H1 (cell line): ENCODE data around the gene NHERF2. TPM values are rescaled to one million over a fixed set of nuclear protein-coding genes. Genes with fewer than 3 reads are reported as not detected.

ENCODE experiments used
- CTCF ChIA-PET: fragments of 300-600 bp; sonication (Branson Sonifier 250); formaldehyde crosslinking; loops from one replicate; lab custom pipeline; 2021; ENCODE audit not compliant: partially characterized antibody; lab: Charles Lee
- POLR2A ChIA-PET: fragments of 300-600 bp; sonication (Branson Sonifier 250); formaldehyde crosslinking; loops from one replicate; lab custom pipeline; 2021; ENCODE audit warnings: inconsistent platforms; ENCODE audit not compliant: partially characterized antibody; lab: Charles Lee
- DNase-seq, 2 experiments: peaks; one replicate each; pipeline versions ENCODE4 v3.0.0 to v3.0.0-alpha.2; 2010 to 2022; ENCODE audit warnings: low spot score in 2 of 2, low read depth in 1 of 2, mixed read lengths in 1 of 2
- FAIRE-seq: peaks from 2 replicates; lab custom pipeline; 2011; peaks lifted over from hg19 to GRCh38; lab: Jason Lieb, UNC
- H2AFZ ChIP-seq: 2 replicates; pipeline ENCODE4 v1.8.1; 2012; ENCODE audit warnings: low read length, inconsistent platforms
- H2AK5ac ChIP-seq: 2 replicates; pipeline ENCODE4 v1.6.1; 2013; ENCODE audit warnings: low read depth, low read length
- H2BK120ac ChIP-seq: replicated peaks from 2 replicates; pipeline ENCODE3; 2013; ENCODE audit warnings: low read depth, low read length, inconsistent platforms
- H2BK12ac ChIP-seq: 2 replicates; pipeline ENCODE4 v1.6.1; 2013; ENCODE audit warnings: low read depth, low read length
- H2BK15ac ChIP-seq: 2 replicates; pipeline ENCODE4 v1.6.1; 2013; ENCODE audit warnings: low read length
- H2BK20ac ChIP-seq: 2 replicates; pipeline ENCODE4 v1.6.1; 2013; ENCODE audit warnings: low read length
- H2BK5ac ChIP-seq: 2 replicates; pipeline ENCODE4 v1.6.1; 2013; ENCODE audit warnings: low read depth, low read length
- H3K14ac ChIP-seq: 2 replicates; pipeline ENCODE4 v1.6.1; 2013; ENCODE audit warnings: inconsistent platforms; ENCODE audit not compliant: insufficient read length
- H3K18ac ChIP-seq: 2 replicates; pipeline ENCODE4 v1.6.1; 2013; ENCODE audit warnings: low read length; ENCODE audit errors: extremely low read depth
- H3K23ac ChIP-seq: 2 replicates; pipeline ENCODE4 v1.6.1; 2013; ENCODE audit warnings: inconsistent platforms; ENCODE audit not compliant: insufficient read length
- H3K23me2 ChIP-seq: 2 replicates; pipeline ENCODE4 v1.6.1; 2013; ENCODE audit warnings: low read depth, low read length
- H3K27ac ChIP-seq: 2 replicates; pipeline ENCODE4 v1.6.1; 2011; ENCODE audit warnings: low read depth, low read length, inconsistent platforms
- H3K27me3 ChIP-seq, 4 experiments: replicated peaks in 1 of 4; 1 replicate in 1 of 4; 2 replicates in 3 of 4; pipeline versions ENCODE4 v1.6.1 to v1.8.1; 2011 to 2013; ENCODE audit warnings: low read length in 3 of 4, mild to moderate bottlenecking in 3 of 4, inconsistent platforms in 2 of 4, mixed read lengths in 2 of 4, moderate library complexity in 1 of 4; ENCODE audit not compliant: control insufficient read depth in 3 of 4, insufficient read depth in 3 of 4; ENCODE audit errors: extremely low read depth in 1 of 4
- H3K36me3 ChIP-seq, 4 experiments: 2 replicates each; pipeline versions ENCODE4 v1.6.1 to v1.8.1; 2011 to 2013; ENCODE audit warnings: mild to moderate bottlenecking in 4 of 4, low read length in 3 of 4, moderate library complexity in 2 of 4, control low read depth in 1 of 4, inconsistent platforms in 1 of 4; ENCODE audit not compliant: insufficient read depth in 4 of 4, control insufficient read depth in 2 of 4
- H3K4ac ChIP-seq: replicated peaks from 2 replicates; pipeline ENCODE3; 2013; ENCODE audit warnings: low read length, low read depth, mixed read lengths, inconsistent platforms; ENCODE audit not compliant: insufficient read length
- H3K4me1 ChIP-seq, 4 experiments: replicated peaks in 1 of 4; 1 replicate in 1 of 4; 2 replicates in 3 of 4; pipeline versions ENCODE4 v1.6.1 to v1.8.1; 2011 to 2013; ENCODE audit warnings: low read length in 3 of 4, inconsistent platforms in 2 of 4, mixed read lengths in 1 of 4; ENCODE audit not compliant: insufficient read depth in 4 of 4, control insufficient read depth in 3 of 4
- H3K4me2 ChIP-seq, 2 experiments: 2 replicates each; pipeline versions ENCODE4 v1.6.1 to v1.8.1; 2011 to 2013; ENCODE audit warnings: low read depth in 2 of 2, low read length in 2 of 2, control low read depth in 1 of 2, inconsistent platforms in 1 of 2, mild to moderate bottlenecking in 1 of 2; ENCODE audit not compliant: insufficient read depth in 1 of 2
- H3K4me3 ChIP-seq, 4 experiments: fragments of 200-600, 300-600 bp in 1 of 4; sonication (generic), shearing (Covaris generic), sonication (Bioruptor Twin) in 1 of 4; 2 replicates each; pipeline versions ENCODE4 v1.5.1 to v1.8.1; 2011 to 2016; ENCODE audit warnings: low read length in 4 of 4, low read depth in 3 of 4, control low read depth in 2 of 4, inconsistent platforms in 2 of 4, mild to moderate bottlenecking in 2 of 4, mixed read lengths in 1 of 4, moderate library complexity in 1 of 4; ENCODE audit not compliant: insufficient read depth in 2 of 4; ENCODE audit errors: extremely low read depth in 1 of 4
- H3K56ac ChIP-seq: replicated peaks from 2 replicates; pipeline ENCODE3; 2013; ENCODE audit warnings: low read depth, mild to moderate bottlenecking, mixed read lengths, low read length, inconsistent platforms; ENCODE audit not compliant: insufficient read length
- H3K79me1 ChIP-seq: 2 replicates; pipeline ENCODE4 v1.6.1; 2013; ENCODE audit warnings: low read depth, low read length, control low read depth
- H3K79me2 ChIP-seq, 2 experiments: 2 replicates each; pipeline versions ENCODE4 v1.6.1 to v1.8.1; 2012 to 2013; ENCODE audit warnings: low read length in 2 of 2, mild to moderate bottlenecking in 2 of 2, inconsistent platforms in 1 of 2; ENCODE audit not compliant: insufficient read depth in 2 of 2, control insufficient read depth in 1 of 2
- H3K9ac ChIP-seq, 4 experiments: replicated peaks in 1 of 4; 1 replicate in 1 of 4; 2 replicates in 3 of 4; pipeline versions ENCODE4 v1.6.1 to v1.8.1; 2011 to 2013; ENCODE audit warnings: low read depth in 3 of 4, low read length in 3 of 4, control low read depth in 2 of 4, mild to moderate bottlenecking in 2 of 4, moderate library complexity in 2 of 4, inconsistent platforms in 1 of 4; ENCODE audit errors: extremely low read depth in 1 of 4
- H3K9me3 ChIP-seq, 2 experiments: 2 replicates each; pipeline versions ENCODE4 v1.6.1 to v1.8.1; 2012 to 2013; ENCODE audit warnings: mild to moderate bottlenecking in 2 of 2, moderate library complexity in 2 of 2, control low read depth in 1 of 2, inconsistent platforms in 1 of 2, low read depth in 1 of 2, low read length in 1 of 2, mixed read lengths in 1 of 2; ENCODE audit not compliant: insufficient read depth in 2 of 2
- H4K20me1 ChIP-seq, 2 experiments: replicated peaks in 1 of 2; 2 replicates each; pipeline versions ENCODE3 to v1.8.1; 2011 to 2013; ENCODE audit warnings: inconsistent platforms in 2 of 2, low read length in 2 of 2, mild to moderate bottlenecking in 1 of 2; ENCODE audit not compliant: insufficient read depth in 2 of 2, control insufficient read depth in 1 of 2
- H4K5ac ChIP-seq: 2 replicates; pipeline ENCODE4 v1.6.1; 2013; ENCODE audit warnings: low read length, low read depth, mixed read lengths, inconsistent platforms; ENCODE audit not compliant: insufficient read length
- H4K8ac ChIP-seq: 2 replicates; pipeline ENCODE4 v1.8.0; 2013; ENCODE audit warnings: mild to moderate bottlenecking, moderate library complexity, low read length, inconsistent platforms; ENCODE audit not compliant: insufficient read depth; ENCODE audit errors: extremely low read depth
- H4K91ac ChIP-seq: replicated peaks from 2 replicates; pipeline ENCODE3; 2013; ENCODE audit warnings: low read length, mixed read lengths, inconsistent platforms; ENCODE audit not compliant: insufficient read length
- TAF7 ChIP-seq: optimal IDR thresholded peaks from 2 replicates; pipeline ENCODE3; 2011; ENCODE audit warnings: low read depth, mild to moderate bottlenecking, inconsistent platforms, low read length, moderate library complexity, borderline replicate concordance
- WGBS, 2 experiments: shearing (Covaris generic) in 1 of 2; methylation state at CpG; one replicate each; pipeline versions ENCODE4 v1.1.6 to v1.1.7; 2013 to 2015; ENCODE audit warnings: low lambda C conversion rate in 2 of 2, mixed read lengths in 2 of 2, inconsistent platforms in 1 of 2, low coverage in 1 of 2, missing lambda C conversion rate in 1 of 2; ENCODE audit not compliant: insufficient replicate concordance in 2 of 2, insufficient coverage in 1 of 2, insufficient read length in 1 of 2; ENCODE audit errors: extremely low coverage in 1 of 2, missing lambda C conversion rate in 1 of 2; 5-methylcytosine and 5-hydroxymethylcytosine counted together
- polyA plus RNA-seq, 7 experiments: library from polyadenylated mRNA; depleted of rRNA in 3 of 7; stranded (reverse) in 5 of 7; unstranded in 2 of 7; fragments of >200 nt in 5 of 7; fragments of 200-250 nt in 2 of 7; gene quantifications; 1 replicate in 5 of 7; 2 replicates in 1 of 7; 4 replicates in 1 of 7; pipeline versions ENCODE4 v1.2.1 to v1.2.3, GENCODE V29; 2011 to 2013; ENCODE audit warnings: missing spikeins in 2 of 7, mixed read lengths in 2 of 7
- total RNA-seq: library from RNA; stranded (reverse); fragmentation: NEBNext Ultra II Directional; extraction: Animal tissue kit (Norgen Biotek cat#: 25700); gene quantifications from 2 replicates; pipeline ENCODE4 v1.2.1, GENCODE V29; 2021
- TF ChIP-seq, protein P1 (sequence below): IDR thresholded peaks from 2 replicates; pipeline ENCODE4 v1.6.1; 2011; ENCODE audit warnings: low read depth, mild to moderate bottlenecking, low read length; ENCODE audit not compliant: insufficient read depth

The NHERF2 gene
- total and polyA plus RNA-seq, 2 of the 8 experiments (the other 6 are each of a cell fraction or from before 2014, with no cell fraction given) = 13.9 to 19.3 TPM

DNA sequence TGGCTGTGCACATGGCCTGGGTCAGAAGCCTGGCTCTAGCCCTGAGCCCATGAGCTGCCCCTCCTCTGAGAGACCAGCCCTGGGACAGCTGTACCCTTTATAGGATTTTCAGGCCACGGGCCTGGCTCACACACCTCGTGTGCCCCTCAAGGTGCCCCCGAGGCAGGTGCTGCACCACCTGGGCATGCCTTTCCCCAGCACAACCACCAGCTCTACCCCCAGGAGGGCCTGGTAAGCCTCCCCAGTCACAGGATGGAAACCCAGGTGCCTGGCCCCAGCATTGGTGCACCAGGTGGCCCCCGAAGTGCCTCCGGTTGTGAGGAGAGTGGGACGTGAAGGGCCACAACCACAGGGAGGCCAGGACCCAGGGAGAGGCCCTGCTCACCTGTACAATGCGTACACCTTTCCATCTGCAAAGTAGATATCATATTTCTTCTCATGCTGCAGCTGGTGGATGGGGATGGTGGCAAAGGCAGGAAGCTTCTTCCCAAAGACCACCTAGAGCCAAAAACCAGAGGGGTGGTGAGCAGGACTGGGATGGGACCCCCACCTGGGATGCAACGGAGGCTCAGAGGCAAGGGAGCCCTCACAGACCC is 23.4 kb upstream of the NHERF2 start:
- no peak overlapping the region; a peak in 1 of 4 replicates for H3K4me2 ChIP-seq
- H3K4me3 ChIP-seq = no peak overlapping the region
- DNase-seq (no peak), FAIRE-seq (no peak)
- 76% methylated on average over 8 of the region's 8 CpGs; no CpG with 5 or more reads in 1 of the 2 experiments for WGBS, 2 experiments
- H3K27me3 ChIP-seq = no peaks in the 10 kb centered on the region
- H3K23ac ChIP-seq = no peak overlapping the region
- no peaks in the 10 kb centered on the region for H3K9me3 ChIP-seq
- no peak overlapping the region for H3K56ac ChIP-seq
- H4K5ac ChIP-seq = no peak overlapping the region
- H3K14ac ChIP-seq = no peak overlapping the region
- H2BK20ac ChIP-seq = no peak overlapping the region
- no peak overlapping the region for H2BK15ac ChIP-seq
- peaks cover 21 to 45% (median 35%) of the 10 kb centered on the region in 4 experiments for H3K36me3 ChIP-seq
- no peak overlapping the region; the same call in 1 of the 2 replicates for H3K27ac ChIP-seq
- CTCF ChIA-PET = interaction anchor here (0.6 to 4.3 kb wide), 33 partner anchors 10 to 530 kb away, joined by 3 to 55 read pairs (median 5); partner anchors contain the start of genes NOXO1, NPW, NTHL1 and SYNGR3
- H3K79me1 ChIP-seq = peaks cover 6% of the 10 kb centered on the region; the same call in 1 of the 2 replicates
- TF ChIP-seq, protein P1, sequence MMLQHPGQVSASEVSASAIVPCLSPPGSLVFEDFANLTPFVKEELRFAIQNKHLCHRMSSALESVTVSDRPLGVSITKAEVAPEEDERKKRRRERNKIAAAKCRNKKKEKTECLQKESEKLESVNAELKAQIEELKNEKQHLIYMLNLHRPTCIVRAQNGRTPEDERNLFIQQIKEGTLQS = no peak
- no peak for TF ChIP-seq TAF7
- POLR2A ChIA-PET = interaction anchor here (0.6 to 4.7 kb wide), 15 partner anchors 10 to 151 kb away, joined by 3 to 37 read pairs (median 4); partner anchors contain the start of genes GFER, NPW, RNF151 and RPS2
- H3K9ac ChIP-seq = no peak overlapping the region
- no peak overlapping the region for H3K18ac ChIP-seq
- no peak overlapping the region for H2AFZ ChIP-seq
- no peak overlapping the region for H4K8ac ChIP-seq
- H4K20me1 ChIP-seq = peaks cover 29 to 64% of the 10 kb centered on the region in 2 experiments
- H3K79me2 ChIP-seq = peaks cover 14 to 41% of the 10 kb centered on the region in 2 experiments; a peak in 3 of 4 replicates
- no peak overlapping the region for H4K91ac ChIP-seq
- no peak overlapping the region for H2BK120ac ChIP-seq
- H2BK12ac ChIP-seq = no peak overlapping the region
- no peaks in the 10 kb centered on the region for H3K23me2 ChIP-seq
- peaks cover 0 to 28% (median 14%) of the 10 kb centered on the region in 4 experiments; a peak in 5 of 7 replicates for H3K4me1 ChIP-seq
- no peak overlapping the region for H2BK5ac ChIP-seq
- H3K4ac ChIP-seq = no peak overlapping the region
- H2AK5ac ChIP-seq = no peak overlapping the region
